WTC11 (cell line): ENCODE results near the gene WDR62. TPM values are rescaled to one million over a fixed set of nuclear protein-coding genes. Genes with fewer than 3 reads are reported as not detected.

Source experiments
- ATAC-seq: fragments of 200-7000 bp; cut with Tn5 transposase; 2 replicates; pipeline ENCODE4 v1.10.0; 2021; ENCODE audit warnings: mild to moderate bottlenecking, moderate library complexity
- CTCF ChIA-PET: fragments of 300-600 bp; sonication (Branson Sonifier 250); formaldehyde crosslinking; loops from one replicate; lab custom pipeline; 2021; ENCODE audit warnings: antibody characterized with exemption; lab: Charles Lee
- POLR2A ChIA-PET: fragments of 350-600 bp; sonication (Branson Sonifier 250); formaldehyde crosslinking; loops from one replicate; lab custom pipeline; 2021; ENCODE audit warnings: antibody characterized with exemption; lab: Charles Lee
- DNase-seq: peaks from one replicate; pipeline ENCODE4 v3.0.0; 2021; ENCODE audit warnings: low spot score
- H3K27ac Mint-ChIP-seq: 2 replicates; pipeline ENCODE4 v1.8.0; 2021; ENCODE audit warnings: mixed read lengths
- H3K27me3 Mint-ChIP-seq: 2 replicates; pipeline ENCODE4 v1.8.0; 2021; ENCODE audit warnings: low read depth, mild to moderate bottlenecking, moderate library complexity, mixed read lengths
- H3K36me3 Mint-ChIP-seq: 2 replicates; pipeline ENCODE4 v1.8.0; 2021; ENCODE audit warnings: mixed read lengths
- H3K4me1 Mint-ChIP-seq: 2 replicates; pipeline ENCODE4 v1.8.0; 2022; ENCODE audit warnings: mixed read lengths
- H3K4me3 Mint-ChIP-seq: 2 replicates; pipeline ENCODE4 v1.8.0; 2021; ENCODE audit warnings: mild to moderate bottlenecking, moderate library complexity, mixed read lengths
- H3K9me3 Mint-ChIP-seq: 2 replicates; pipeline ENCODE4 v1.8.0; 2021; ENCODE audit warnings: mixed read lengths
- AR ChIP-seq: fragments of 250-450 bp; sonication (Bioruptor Pico); IDR thresholded peaks from 2 replicates; pipeline ENCODE4 v1.9.0; 2021; ENCODE audit warnings: mild to moderate bottlenecking
- ARID4B ChIP-seq: sonication (generic); formaldehyde crosslinking; IDR thresholded peaks from 2 replicates; pipeline ENCODE4 v1.8.0; 2023; ENCODE audit warnings: missing genetic modification reagents, mild to moderate bottlenecking, borderline replicate concordance
- CREM ChIP-seq: sonication (generic); formaldehyde crosslinking; IDR thresholded peaks from 2 replicates; pipeline ENCODE4 v1.8.1; 2022; ENCODE audit warnings: mild to moderate bottlenecking, missing genetic modification reagents, moderate library complexity
- ETV6 ChIP-seq: sonication (generic); formaldehyde crosslinking; IDR thresholded peaks from 2 replicates; pipeline ENCODE4 v1.8.1; 2022; ENCODE audit warnings: mild to moderate bottlenecking, missing genetic modification reagents
- FOXK1 ChIP-seq: sonication (generic); formaldehyde crosslinking; IDR thresholded peaks from 2 replicates; pipeline ENCODE4 v1.8.0; 2022; ENCODE audit warnings: mild to moderate bottlenecking, moderate library complexity, missing genetic modification reagents
- GABPB1 ChIP-seq: sonication (generic); formaldehyde crosslinking; IDR thresholded peaks from 2 replicates; pipeline ENCODE4 v1.8.1; 2023; ENCODE audit warnings: mild to moderate bottlenecking, missing genetic modification reagents
- HMGA2 ChIP-seq: fragments of 250-450 bp; sonication (Bioruptor Pico); IDR thresholded peaks from 2 replicates; pipeline ENCODE4 v1.4.0; 2021; ENCODE audit warnings: mild to moderate bottlenecking, moderate library complexity
- MAX ChIP-seq: sonication (generic); formaldehyde crosslinking; IDR thresholded peaks from 2 replicates; pipeline ENCODE4 v1.8.0; 2022; ENCODE audit warnings: mild to moderate bottlenecking, missing genetic modification reagents
- NFYB ChIP-seq: sonication (generic); formaldehyde crosslinking; conservative IDR thresholded peaks from 2 replicates; pipeline ENCODE4 v1.8.0; 2022; ENCODE audit warnings: low read depth, missing genetic modification reagents
- NR1H2 ChIP-seq: sonication (generic); formaldehyde crosslinking; IDR thresholded peaks from 2 replicates; pipeline ENCODE4 v1.9.0; 2021; ENCODE audit warnings: mild to moderate bottlenecking, moderate library complexity, missing genetic modification reagents
- OVOL2 ChIP-seq: fragments of 250-450 bp; sonication (Bioruptor Pico); IDR thresholded peaks from 2 replicates; pipeline ENCODE4 v1.9.0; 2021; ENCODE audit warnings: mild to moderate bottlenecking, borderline replicate concordance
- RELA ChIP-seq: sonication (generic); formaldehyde crosslinking; IDR thresholded peaks from 2 replicates; pipeline ENCODE4 v1.8.1; 2022; ENCODE audit warnings: missing genetic modification reagents, mild to moderate bottlenecking, borderline replicate concordance
- SP1 ChIP-seq: sonication (generic); formaldehyde crosslinking; conservative IDR thresholded peaks from 2 replicates; pipeline ENCODE4 v1.8.1; 2022; ENCODE audit warnings: missing genetic modification reagents
- USF2 ChIP-seq: sonication (generic); formaldehyde crosslinking; IDR thresholded peaks from 2 replicates; pipeline ENCODE4 v1.8.1; 2023; ENCODE audit warnings: mild to moderate bottlenecking, missing genetic modification reagents, moderate library complexity
- ZNF281 ChIP-seq: sonication (generic); formaldehyde crosslinking; IDR thresholded peaks from 2 replicates; pipeline ENCODE4 v1.8.0; 2023; ENCODE audit warnings: mild to moderate bottlenecking, missing genetic modification reagents
- ZNF317 ChIP-seq: sonication (generic); formaldehyde crosslinking; IDR thresholded peaks from 2 replicates; pipeline ENCODE4 v1.8.1; 2023; ENCODE audit warnings: low read depth, mild to moderate bottlenecking, moderate library complexity, missing genetic modification reagents, borderline replicate concordance
- total RNA-seq: library from RNA; stranded (reverse); gene quantifications from 3 replicates; pipeline ENCODE4 v1.2.3, GENCODE V29; 2021

WDR62 gene
- total RNA-seq, 1 experiment from 2014 or later: 40.0 TPM

- CTCF ChIA-PET: interaction anchor here (0.6 to 1.5 kb wide), 14 partner anchors 15 to 763 kb away, joined by 3 to 10 read pairs (median 3); partner anchors contain the start of gene THAP8
These were observed 40.4 kb upstream of the WDR62 start, which contains the start of gene ALKBH6 for GRCh38 chr19:36014012-36014924. ALKBH6 (minus strand) TSS chr19:36014213; CDS start chr19:36013397, 816 bp downstream.

More at GRCh38 chr19:36014012-36014924, 40.4 kb upstream of the WDR62 start, which contains the start of gene ALKBH6:
- no peaks in the 10 kb centered on the region for H3K9me3 Mint-ChIP-seq
- H3K27ac Mint-ChIP-seq: peak within 1 kb of the TSS; percentile 94
- peaks cover 26% of the 10 kb centered on the region for H3K4me1 Mint-ChIP-seq
- peaks cover 6% of the 10 kb centered on the region for H3K36me3 Mint-ChIP-seq
- H3K4me3 Mint-ChIP-seq: peak within 1 kb of the TSS; percentile 100
- DNase-seq (peak; percentile 100), ATAC-seq (peak; percentile 99)
- peaks cover 16% of the 10 kb centered on the region for H3K27me3 Mint-ChIP-seq
- POLR2A ChIA-PET: interaction anchor here (0.7 to 1.0 kb wide), 3 partner anchors 19 to 776 kb away, joined by 3 read pairs; partner anchors contain the start of gene THAP8
- no peak for TF ChIP-seq OVOL2 (CRISPR knock-in tag)
- TF ChIP-seq MAX (CRISPR knock-in tag): peak; percentile 83
- TF ChIP-seq USF2 (CRISPR knock-in tag): no peak
- no peak for TF ChIP-seq HMGA2 (CRISPR knock-in tag)
- TF ChIP-seq AR (CRISPR knock-in tag): no peak
- peak; percentile 66; the same call in 1 of the 2 replicates for TF ChIP-seq FOXK1 (CRISPR knock-in tag)
- TF ChIP-seq NFYB (CRISPR knock-in tag): peak; percentile 87
- TF ChIP-seq NR1H2 (CRISPR knock-in tag): no peak
- TF ChIP-seq ARID4B (CRISPR knock-in tag): no peak
- TF ChIP-seq SP1 (CRISPR knock-in tag): peak; percentile 92
- TF ChIP-seq GABPB1 (CRISPR knock-in tag): peak; percentile 57; the same call in 1 of the 2 replicates
- 0 out of 2 replicates have a peak, but pooled peaks have one; percentile 32 for TF ChIP-seq ZNF281 (CRISPR knock-in tag)
- no peak for TF ChIP-seq RELA (CRISPR knock-in tag)
- TF ChIP-seq ETV6: peak; percentile 45; the same call in 1 of the 2 replicates
- TF ChIP-seq CREM (CRISPR knock-in tag): 0 out of 2 replicates have a peak, but pooled peaks have one; percentile 16
- TF ChIP-seq ZNF317 (CRISPR knock-in tag): no peak
